Stimulated activated CD8-positive, alpha-beta memory T cell treated with anti-CD3 and anti-CD28 coated beads, Interleukin-12 subunit alpha, Interleukin-12 subunit beta, amount 100 ng/mL, for 4 hours (primary cell): ENCODE results near the gene RIOX2.

ENCODE experiments used
- DNase-seq: peaks from one replicate; pipeline ENCODE4 v3.0.0-alpha.2; 2020; ENCODE audit warnings: low read depth

Gene RIOX2

GRCh38 chr3:97990624-97991292 lies 18.5 kb upstream of the RIOX2 start:
- no peak for DNase-seq

- no peak for DNase-seq
Measured at GRCh38 chr3:97988784-97989568, 16.7 kb upstream of the RIOX2 start.

GRCh38 chr3:97987306-97987705 lies 15.1 kb upstream of the RIOX2 start:
- DNase-seq = no peak

GRCh38 chr3:97983933-97984491 lies 11.8 kb upstream of the RIOX2 start:
- DNase-seq = no peak

- DNase-seq = no peak
Measured at GRCh38 chr3:97981886-97982285, 9.7 kb upstream of the RIOX2 start.

- no peak for DNase-seq
Measured at GRCh38 chr3:97979610-97980009, 7.4 kb upstream of the RIOX2 start.

GRCh38 chr3:97975466-97975865 lies 3.2 kb upstream of the RIOX2 start:
- DNase-seq = no peak

GRCh38 chr3:97974996-97975395 lies 2.8 kb upstream of the RIOX2 start:
- DNase-seq = no peak

GRCh38 chr3:97972976-97973375 lies 745 bp upstream of the RIOX2 start:
- DNase-seq = no peak

GRCh38 chr3:97970956-97971620 lies 1.1 kb downstream of the RIOX2 start:
- DNase-seq = no peak

- no peak for DNase-seq
Measured at GRCh38 chr3:97970156-97970555, 2.1 kb downstream of the RIOX2 start.

- no peak for DNase-seq
Measured at GRCh38 chr3:97969541-97969940, 2.7 kb downstream of the RIOX2 start.

- DNase-seq = no peak
Measured at GRCh38 chr3:97968376-97968775, 3.9 kb downstream of the RIOX2 start.

- no peak for DNase-seq
Measured at GRCh38 chr3:97967966-97968365, 4.3 kb downstream of the RIOX2 start.

GRCh38 chr3:97960993-97961766 lies 11.1 kb downstream of the RIOX2 start:
- DNase-seq = no peak

- no peak for DNase-seq
Measured at GRCh38 chr3:97960551-97960950, 11.7 kb downstream of the RIOX2 start.

GRCh38 chr3:97959872-97960271 lies 12.4 kb downstream of the RIOX2 start:
- DNase-seq = no peak

- no peak for DNase-seq
Measured at GRCh38 chr3:97958796-97959195, 13.4 kb downstream of the RIOX2 start.

GRCh38 chr3:97958396-97958795 lies 13.8 kb downstream of the RIOX2 start:
- no peak for DNase-seq

GRCh38 chr3:97957617-97958311 lies 14.5 kb downstream of the RIOX2 start:
- DNase-seq = no peak

- no peak for DNase-seq
Measured at GRCh38 chr3:97956051-97956450, 16.2 kb downstream of the RIOX2 start.
